K562 (cell line): ENCODE results near the gene DNAAF8. TPM values are rescaled to one million over a fixed set of nuclear protein-coding genes. Genes with fewer than 3 reads are reported as not detected.

Source experiments
- ATAC-seq: fragments of 200-7000 bp; cut with Tn5 transposase; 3 replicates; pipeline ENCODE4 v1.9.1; 2020; ENCODE audit warnings: moderate library complexity
- BruUV-seq: library from RNA; stranded (reverse); fragments of 400-500 nt; replicated peaks from 2 replicates; lab custom pipeline; 2021; lab: Mats Ljungman, UMichigan
- CTCF ChIA-PET: fragments of 300-600 bp; formaldehyde crosslinking; extraction: SDS; loops from one replicate; lab custom pipeline; 2021; ENCODE audit warnings: low intra/inter-chr PET ratio; lab: Yijun Ruan, JAX
- POLR2A ChIA-PET: fragments of 300-600, 350-650 bp; sonication (Branson Sonifier 250); formaldehyde crosslinking; extraction: SDS; loops from one replicate; lab custom pipeline; 2021; ENCODE audit warnings: antibody characterized with exemption, inconsistent platforms; lab: Yijun Ruan, JAX
- DNase-seq, 4 experiments: peaks; one replicate each; pipeline versions ENCODE4 v3.0.0 to v3.0.0-alpha.2; 2011 to 2018; ENCODE audit warnings: low spot score in 3 of 4, mixed read lengths in 3 of 4; ENCODE audit errors: extremely low read depth in 1 of 4
- FAIRE-seq: peaks from 2 replicates; lab custom pipeline; 2011; peaks lifted over from hg19 to GRCh38; lab: Jason Lieb, UNC
- H2AFZ ChIP-seq: 2 replicates; pipeline ENCODE4 v1.6.0; 2011; ENCODE audit warnings: low read depth, low read length, control low read depth, inconsistent platforms
- H3K27ac ChIP-seq: fragments of 200-600 bp; 3 replicates; pipeline ENCODE4 v1.8.0; 2011; ENCODE audit warnings: low read depth, mild to moderate bottlenecking, control low read depth, inconsistent platforms, low read length, moderate library complexity, mixed read lengths; ENCODE audit errors: extremely low read depth
- H3K27me3 ChIP-seq, 2 experiments: fragments of 300-600 bp in 1 of 2; 2 replicates in 1 of 2; 3 replicates in 1 of 2; pipeline versions ENCODE4 v1.6.0 to v1.8.0; 2011; ENCODE audit warnings: inconsistent platforms in 2 of 2, low read length in 2 of 2, mild to moderate bottlenecking in 1 of 2, mixed read lengths in 1 of 2, moderate library complexity in 1 of 2; ENCODE audit not compliant: control insufficient read depth in 2 of 2, insufficient read depth in 2 of 2
- H3K36me3 ChIP-seq: fragments of 300-600 bp; 3 replicates; pipeline ENCODE4 v1.8.0; 2011; ENCODE audit warnings: mild to moderate bottlenecking, low read length, inconsistent platforms; ENCODE audit not compliant: control insufficient read depth, insufficient read depth
- H3K4me1 ChIP-seq, 2 experiments: fragments of 200-600 bp in 1 of 2; replicated peaks in 1 of 2; 2 replicates in 1 of 2; 3 replicates in 1 of 2; pipeline versions ENCODE4 v1.5.1 to v1.8.0; 2011; ENCODE audit warnings: inconsistent platforms in 2 of 2, low read length in 2 of 2, mild to moderate bottlenecking in 1 of 2, mixed read lengths in 1 of 2, moderate library complexity in 1 of 2; ENCODE audit not compliant: control insufficient read depth in 2 of 2, insufficient read depth in 2 of 2
- H3K4me2 ChIP-seq: 2 replicates; pipeline ENCODE4 v1.6.1; 2011; ENCODE audit warnings: low read length, control low read depth, inconsistent platforms, mixed read lengths; ENCODE audit not compliant: insufficient read depth
- H3K4me3 ChIP-seq: fragments of 200-600 bp; sonication (generic), shearing (Covaris generic); 2 replicates; pipeline ENCODE4 v1.5.1; 2016; ENCODE audit warnings: control low read depth, inconsistent platforms
- H3K79me2 ChIP-seq: fragments of 200-600 bp; 3 replicates; pipeline ENCODE4 v1.8.0; 2011; ENCODE audit warnings: low read length, inconsistent platforms; ENCODE audit not compliant: control insufficient read depth, insufficient read depth
- H3K9ac ChIP-seq, 2 experiments: 2 replicates each; pipeline versions ENCODE4 v1.6.0 to v1.6.1; 2011; ENCODE audit warnings: low read depth in 2 of 2, low read length in 2 of 2, control low read depth in 1 of 2, inconsistent platforms in 1 of 2, mild to moderate bottlenecking in 1 of 2, mixed read lengths in 1 of 2; ENCODE audit not compliant: insufficient read depth in 1 of 2
- H3K9me1 ChIP-seq: one replicate; pipeline ENCODE4 v1.6.0; 2011; ENCODE audit warnings: inconsistent platforms, mild to moderate bottlenecking, low read length, moderate library complexity; ENCODE audit not compliant: control insufficient read depth, insufficient read depth
- H3K9me3 ChIP-seq: replicated peaks from 2 replicates; pipeline ENCODE4 v1.5.1; 2011; ENCODE audit warnings: low read depth, low read length, inconsistent platforms; ENCODE audit not compliant: control insufficient read depth, insufficient read depth
- H4K20me1 ChIP-seq: replicated peaks from 2 replicates; pipeline ENCODE4 v1.6.1; 2011; ENCODE audit warnings: low read length, inconsistent platforms, mixed read lengths; ENCODE audit not compliant: control insufficient read depth, insufficient read depth
- HMBOX1 ChIP-seq: sonication (generic); IDR thresholded peaks from 2 replicates; pipeline ENCODE4 v1.6.1; 2016
- HMG20A ChIP-seq: fragments of 450-650 bp; formaldehyde crosslinking; conservative IDR thresholded peaks from 2 replicates; pipeline ENCODE4 v1.4.0; 2020; ENCODE audit warnings: mild to moderate bottlenecking, mixed read lengths
- POLR2G ChIP-seq: fragments of 200-400 bp; formaldehyde crosslinking; IDR thresholded peaks from 2 replicates; pipeline ENCODE4 v1.6.1; 2017; ENCODE audit warnings: low read depth, mild to moderate bottlenecking, antibody characterized with exemption, low read length, moderate library complexity
- RBFOX2 ChIP-seq: fragments of 200-400 bp; formaldehyde crosslinking; IDR thresholded peaks from 2 replicates; pipeline ENCODE4 v1.6.1; 2017; ENCODE audit warnings: low read depth, mild to moderate bottlenecking, low read length, moderate library complexity
- WGBS: fragments of 100-300 bp; shearing (Covaris generic); methylation state at CpG from one replicate; pipeline ENCODE4 v1.1.6; 2016; ENCODE audit warnings: low coverage, mixed read lengths; ENCODE audit not compliant: insufficient coverage; ENCODE audit errors: missing lambda C conversion rate; 5-methylcytosine and 5-hydroxymethylcytosine counted together
- in situ Hi-C: fragments of 300-500 bp; cut with MboI; formaldehyde crosslinking; loops from 4 replicates; pipeline ENCODE4 v1.15.0; 2018; ENCODE audit warnings: inconsistent platforms, mixed read lengths
- intact Hi-C: fragments of 100-400 bp; cut with micrococcal nuclease; formaldehyde crosslinking; loops from 2 replicates; pipeline ENCODE4 v1.14.2; 2022
- polyA plus RNA-seq, 8 experiments: library from polyadenylated mRNA; depleted of rRNA in 4 of 8; stranded (reverse) in 5 of 8; unstranded in 3 of 8; fragments of >200 nt; fragmentation: Nextera tagmentation in 2 of 8; fragmentation: Illumina TruSeq in 1 of 8; extraction: Ambion mirVana in 2 of 8; extraction: Trizol in 1 of 8; gene quantifications; 2 replicates each; pipeline versions ENCODE4 v1.2.1 to v1.2.3, GENCODE V29; 2011 to 2014; ENCODE audit warnings: inconsistent platforms in 1 of 8, missing spikeins in 1 of 8
- total RNA-seq, 7 experiments: library from RNA; depleted of rRNA in 6 of 7; stranded (reverse); fragments of >200 nt in 6 of 7; fragmentation: Illumina TruSeq in 2 of 7; extraction: Trizol in 2 of 7; gene quantifications; 2 replicates each; pipeline versions ENCODE4 v1.2.1 to v1.2.3, GENCODE V29; 2011 to 2021; ENCODE audit warnings: low replicate concordance in 1 of 7

DNAAF8 gene
- total and polyA plus RNA-seq, 9 of the 15 experiments (the other 6 are each of a cell fraction or from before 2014, with no cell fraction given): 0.04 to 0.12 (median 0.10) TPM; not detected in 6

GRCh38 chr16:4760221-4760910 is 26.0 kb downstream of the DNAAF8 start:
- Histone ChIP-seq H3K9me3 (peaks cover 6% of the 10 kb centered on the region), H3K36me3 (peaks cover 76% of the 10 kb centered on the region), H3K27ac (no peak overlapping the region), H3K9ac (peak overlapping the region in 1 of 2 experiments; percentile 68; a peak in 2 of 4 replicates), H3K4me2 (no peak overlapping the region), H3K4me1 (peaks cover 0 to 16% of the 10 kb centered on the region in 2 experiments; a peak in 1 of 5 replicates), H3K79me2 (peaks cover 4% of the 10 kb centered on the region; the same call in 1 of the 3 replicates), H3K9me1 (no peaks in the 10 kb centered on the region), H3K27me3 (no peaks in the 10 kb centered on the region), H2AFZ (no peak overlapping the region), H3K4me3 (no peak overlapping the region), H4K20me1 (no peaks in the 10 kb centered on the region)
- 93% methylated on average over 23 of the region's 23 CpGs for WGBS
- DNase-seq (no peak), ATAC-seq (no peak), FAIRE-seq (no peak)
- intact Hi-C loops: no loop called here
- BruUV-seq: no TSS peak
- TF ChIP-seq POLR2G: peak; percentile 33; the same call in 1 of the 2 replicates
- TF ChIP-seq HMBOX1: no peak
- no peak for TF ChIP-seq HMG20A (CRISPR knock-in tag)
- TF ChIP-seq RBFOX2: peak; percentile 28; the same call in 1 of the 2 replicates
- in situ Hi-C loops: no loop called here
- ChIA-PET CTCF (no interaction called here), POLR2A (interaction anchor here (0.6 to 1.2 kb wide), 4 partner anchors 9 to 294 kb away, joined by 3 to 5 read pairs (median 3); no protein-coding TSS in a partner anchor)
